IMR-90 (cell line): Measurements from ENCODE around the gene ATXN7L3. TPM values are rescaled to one million over a fixed set of nuclear protein-coding genes. Genes with fewer than 3 reads are reported as not detected.

Experiments
- ATAC-seq: fragments of 200-7000 bp; cut with Tn5 transposase; 2 replicates; pipeline ENCODE4 v1.9.1; 2020; ENCODE audit warnings: low read depth, mild to moderate bottlenecking, moderate library complexity
- BruUV-seq: library from RNA; stranded (reverse); fragments of 400-500 nt; replicated peaks from 2 replicates; lab custom pipeline; 2021; lab: Mats Ljungman, UMichigan
- CTCF ChIA-PET: fragments of 300-600 bp; formaldehyde crosslinking; extraction: SDS; loops from one replicate; lab custom pipeline; 2021; ENCODE audit warnings: antibody characterized with exemption; lab: Yijun Ruan, JAX
- POLR2A ChIA-PET: fragments of 300-600 bp; sonication (Branson Sonifier 250); formaldehyde crosslinking; loops from one replicate; lab custom pipeline; 2022; ENCODE audit warnings: antibody characterized with exemption; ENCODE audit not compliant: unreplicated experiment; lab: Charles Lee
- DNase-seq: peaks from one replicate; pipeline ENCODE4 v3.0.0; 2013
- H2AFZ ChIP-seq: replicated peaks from 2 replicates; pipeline ENCODE3; 2013; ENCODE audit warnings: low read length, mild to moderate bottlenecking; ENCODE audit not compliant: poor library complexity
- H2AK5ac ChIP-seq: 2 replicates; pipeline ENCODE4 v1.6.1; 2013; ENCODE audit warnings: low read depth, low read length, inconsistent platforms
- H2AK9ac ChIP-seq: replicated peaks from 2 replicates; pipeline ENCODE3; 2013; ENCODE audit warnings: mild to moderate bottlenecking, low read depth, low read length, moderate library complexity; ENCODE audit not compliant: poor library complexity
- H2BK120ac ChIP-seq: 2 replicates; pipeline ENCODE4 v1.6.1; 2013; ENCODE audit warnings: low read depth, low read length, inconsistent platforms
- H2BK15ac ChIP-seq: 3 replicates; pipeline ENCODE4 v1.6.1; 2013; ENCODE audit warnings: low read depth, low read length, inconsistent platforms
- H2BK20ac ChIP-seq: 2 replicates; pipeline ENCODE4 v1.6.1; 2013; ENCODE audit warnings: low read depth, mild to moderate bottlenecking, inconsistent platforms, low read length, moderate library complexity
- H2BK5ac ChIP-seq: 2 replicates; pipeline ENCODE4 v1.6.1; 2013; ENCODE audit warnings: mild to moderate bottlenecking, low read depth, low read length, inconsistent platforms; ENCODE audit not compliant: poor library complexity, severe bottlenecking
- H3K14ac ChIP-seq: replicated peaks from 2 replicates; pipeline ENCODE4 v1.6.1; 2013; ENCODE audit warnings: low read depth, low read length, inconsistent platforms
- H3K18ac ChIP-seq: 2 replicates; pipeline ENCODE4 v1.6.1; 2013; ENCODE audit warnings: low read depth, low read length, control low read depth
- H3K23ac ChIP-seq: 2 replicates; pipeline ENCODE4 v1.6.1; 2013; ENCODE audit warnings: low read depth, low read length, inconsistent platforms
- H3K27ac ChIP-seq: 2 replicates; pipeline ENCODE4 v1.5.1; 2013; ENCODE audit warnings: mild to moderate bottlenecking, control low read depth, low read length; ENCODE audit not compliant: insufficient read depth
- H3K27me3 ChIP-seq: 2 replicates; pipeline ENCODE4 v1.6.1; 2013; ENCODE audit warnings: low read length; ENCODE audit not compliant: control insufficient read depth, insufficient read depth
- H3K36me3 ChIP-seq: 2 replicates; pipeline ENCODE4 v1.6.1; 2013; ENCODE audit warnings: low read length, mixed read lengths; ENCODE audit not compliant: control insufficient read depth, insufficient read depth
- H3K4ac ChIP-seq: 2 replicates; pipeline ENCODE4 v1.6.1; 2013; ENCODE audit warnings: low read depth, low read length, inconsistent platforms
- H3K4me1 ChIP-seq: 2 replicates; pipeline ENCODE4 v1.6.1; 2013; ENCODE audit warnings: low read length, mixed read lengths; ENCODE audit not compliant: control insufficient read depth, insufficient read depth
- H3K4me2 ChIP-seq: 2 replicates; pipeline ENCODE4 v1.6.1; 2013; ENCODE audit warnings: low read depth, mild to moderate bottlenecking, control low read depth, low read length, moderate library complexity
- H3K4me3 ChIP-seq: 2 replicates; pipeline ENCODE4 v1.5.1; 2013; ENCODE audit warnings: low read depth, mild to moderate bottlenecking, control low read depth, low read length, moderate library complexity; ENCODE audit not compliant: insufficient read depth
- H3K56ac ChIP-seq: 2 replicates; pipeline ENCODE4 v1.6.1; 2013; ENCODE audit warnings: low read length, inconsistent platforms; ENCODE audit not compliant: insufficient read depth; ENCODE audit errors: extremely low read depth
- H3K79me1 ChIP-seq, 2 experiments: 2 replicates each; pipeline ENCODE4 v1.6.1; 2013; ENCODE audit warnings: low read length in 2 of 2, inconsistent platforms in 1 of 2, low read depth in 1 of 2
- H3K9ac ChIP-seq: 2 replicates; pipeline ENCODE4 v1.6.1; 2013; ENCODE audit warnings: low read depth, low read length, control low read depth
- H3K9me1 ChIP-seq: 2 replicates; pipeline ENCODE4 v1.6.1; 2013; ENCODE audit warnings: low read length, inconsistent platforms; ENCODE audit not compliant: insufficient read depth
- H3K9me3 ChIP-seq: 2 replicates; pipeline ENCODE4 v1.6.1; 2013; ENCODE audit warnings: low read length; ENCODE audit not compliant: control insufficient read depth, insufficient read depth
- H4K20me1 ChIP-seq: 2 replicates; pipeline ENCODE4 v1.6.1; 2013; ENCODE audit warnings: low read length, inconsistent platforms; ENCODE audit not compliant: insufficient read depth
- H4K5ac ChIP-seq: 2 replicates; pipeline ENCODE4 v1.6.1; 2013; ENCODE audit warnings: mild to moderate bottlenecking, low read depth, low read length, control low read depth
- H4K8ac ChIP-seq, 2 experiments: 2 replicates each; pipeline ENCODE4 v1.6.1; 2013; ENCODE audit warnings: low read depth in 2 of 2, low read length in 2 of 2, control low read depth in 1 of 2, inconsistent platforms in 1 of 2
- H4K91ac ChIP-seq: 2 replicates; pipeline ENCODE4 v1.6.1; 2013; ENCODE audit warnings: low read depth, low read length, inconsistent platforms; ENCODE audit not compliant: insufficient read depth
- BHLHE40 ChIP-seq: fragments of 150-350 bp; IDR thresholded peaks from 2 replicates; pipeline ENCODE4 v1.6.1; 2016; ENCODE audit warnings: mild to moderate bottlenecking, low read depth, low read length
- CEBPB ChIP-seq: IDR thresholded peaks from 2 replicates; pipeline ENCODE4 v1.6.1; 2012; ENCODE audit warnings: low read depth, low read length, improper control_type of control experiment
- CHD1 ChIP-seq: IDR thresholded peaks from 2 replicates; pipeline ENCODE4 v1.6.1; 2012; ENCODE audit warnings: low read depth, low read length, improper control_type of control experiment
- FOS ChIP-seq: fragments of 150-350 bp; IDR thresholded peaks from 2 replicates; pipeline ENCODE4 v1.6.1; 2016; ENCODE audit warnings: low read depth, low read length
- MAFK ChIP-seq: IDR thresholded peaks from 2 replicates; pipeline ENCODE4 v1.6.1; 2012; ENCODE audit warnings: low read depth, low read length, improper control_type of control experiment
- MAZ ChIP-seq: IDR thresholded peaks from 2 replicates; pipeline ENCODE4 v1.6.1; 2012; ENCODE audit warnings: low read depth, mild to moderate bottlenecking, low read length, improper control_type of control experiment, moderate library complexity, borderline replicate concordance
- MXI1 ChIP-seq: IDR thresholded peaks from 2 replicates; pipeline ENCODE4 v1.6.1; 2012; ENCODE audit warnings: low read depth, mild to moderate bottlenecking, low read length, moderate library complexity, borderline replicate concordance
- NFE2L2 ChIP-seq: fragments of 150-350 bp; IDR thresholded peaks from 2 replicates; pipeline ENCODE4 v1.6.1; 2016; ENCODE audit warnings: low read depth, mild to moderate bottlenecking, low read length
- POLR2A ChIP-seq: IDR thresholded peaks from 2 replicates; pipeline ENCODE4 v1.6.1; 2012; ENCODE audit warnings: mild to moderate bottlenecking, low read depth, low read length
- RAD21 ChIP-seq: IDR thresholded peaks from 2 replicates; pipeline ENCODE4 v1.6.1; 2012; ENCODE audit warnings: low read length, improper control_type of control experiment
- RCOR1 ChIP-seq: IDR thresholded peaks from 2 replicates; pipeline ENCODE4 v1.6.1; 2012; ENCODE audit warnings: mild to moderate bottlenecking, low read length, improper control_type of control experiment; ENCODE audit not compliant: insufficient replicate concordance
- RFX5 ChIP-seq: IDR thresholded peaks from 2 replicates; pipeline ENCODE4 v1.8.0; 2012; ENCODE audit warnings: low read depth, mild to moderate bottlenecking, low read length, moderate library complexity
- SMC3 ChIP-seq: fragments of 150-350 bp; IDR thresholded peaks from 2 replicates; pipeline ENCODE4 v1.6.1; 2016; ENCODE audit warnings: low read depth, mild to moderate bottlenecking, antibody characterized with exemption, low read length, moderate library complexity
- WGBS, 2 experiments: methylation state at CpG; one replicate each; pipeline versions ENCODE4 v1.1.5 to v1.1.7; 2013; ENCODE audit warnings: missing lambda C conversion rate in 2 of 2; ENCODE audit not compliant: insufficient read length in 1 of 2; ENCODE audit errors: extremely low coverage in 2 of 2; 5-methylcytosine and 5-hydroxymethylcytosine counted together
- dilution Hi-C: fragments of 300-500 bp; cut with HindIII; formaldehyde crosslinking; loops from one replicate; pipeline ENCODE4 v1.14.3; 2018; ENCODE audit warnings: low sequenced_read_pairs; ENCODE audit not compliant: unreplicated experiment
- in situ Hi-C: fragments of 300-500 bp; cut with MboI; formaldehyde crosslinking; loops from 3 replicates; pipeline ENCODE4 v1.14.3; 2019; ENCODE audit warnings: low sequenced_read_pairs, inconsistent platforms, mixed read lengths
- intact Hi-C: fragments of 100-400 bp; cut with micrococcal nuclease; formaldehyde crosslinking; loops from 2 replicates; pipeline ENCODE4 v1.10.0; 2022
- polyA plus RNA-seq, 3 experiments: library from polyadenylated mRNA; depleted of rRNA; stranded (reverse); fragments of >200 nt; gene quantifications; 2 replicates each; pipeline ENCODE4 v1.2.3, GENCODE V29; 2012; ENCODE audit warnings: low replicate concordance in 1 of 3
- total RNA-seq: library from RNA; depleted of rRNA; stranded (reverse); fragments of >200 nt; gene quantifications from 2 replicates; pipeline ENCODE4 v1.2.3, GENCODE V29; 2012
- TF ChIP-seq, protein P1 (sequence below): conservative IDR thresholded peaks from 2 replicates; pipeline ENCODE4 v1.5.1; 2012; ENCODE audit warnings: mild to moderate bottlenecking, low read depth, low read length, improper control_type of control experiment
- TF ChIP-seq, protein P2 (sequence below): fragments of 150-350 bp; IDR thresholded peaks from 2 replicates; pipeline ENCODE4 v1.6.1; 2016; ENCODE audit warnings: low read depth, mild to moderate bottlenecking, low read length, moderate library complexity, borderline replicate concordance
- TF ChIP-seq, protein P3 (sequence below): fragments of 150-350 bp; IDR thresholded peaks from 2 replicates; pipeline ENCODE4 v1.6.1; 2017; ENCODE audit warnings: mild to moderate bottlenecking, antibody characterized with exemption, low read length, low read depth

Gene ATXN7L3
- total and polyA plus RNA-seq, 2 of the 4 experiments (the other 2 are of a cell fraction), result 17.2 to 40.9 TPM

DNA sequence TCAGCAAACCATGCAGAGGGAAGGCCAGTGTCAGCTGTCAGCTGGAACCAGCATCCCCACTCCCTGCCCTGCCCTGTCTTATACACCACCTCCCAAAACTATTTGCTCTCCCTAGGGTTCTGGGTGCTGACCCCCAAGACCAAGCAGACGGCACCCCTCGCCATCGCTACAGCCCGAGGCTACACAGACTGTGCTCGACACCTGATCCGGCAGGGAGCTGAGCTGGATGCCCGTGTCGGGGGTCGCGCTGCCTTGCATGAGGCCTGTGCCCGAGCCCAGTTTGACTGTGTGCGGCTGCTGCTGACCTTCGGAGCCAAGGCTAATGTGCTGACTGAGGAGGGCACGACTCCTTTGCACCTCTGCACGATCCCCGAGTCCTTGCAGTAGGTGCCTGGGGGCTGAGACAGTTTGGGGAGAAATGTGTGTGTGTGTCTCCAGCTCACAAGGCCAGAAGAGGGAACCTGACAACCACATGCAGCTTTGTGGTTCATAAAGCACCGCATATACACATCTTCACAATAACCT lies 27.7 kb downstream of the ATXN7L3 start:
- H2BK5ac ChIP-seq, result no peak overlapping the region
- H3K23ac ChIP-seq, result no peak overlapping the region
- H3K9me3 ChIP-seq, result no peaks in the 10 kb centered on the region
- TF ChIP-seq NFE2L2 (no peak), CHD1 (no peak), POLR2A (no peak), SMC3 (no peak), MXI1 (no peak), RFX5 (no peak), MAFK (no peak), RAD21 (no peak), MAZ (no peak), BHLHE40 (no peak), RCOR1 (no peak), CEBPB (no peak), FOS (no peak)
- TF ChIP-seq, protein P1, sequence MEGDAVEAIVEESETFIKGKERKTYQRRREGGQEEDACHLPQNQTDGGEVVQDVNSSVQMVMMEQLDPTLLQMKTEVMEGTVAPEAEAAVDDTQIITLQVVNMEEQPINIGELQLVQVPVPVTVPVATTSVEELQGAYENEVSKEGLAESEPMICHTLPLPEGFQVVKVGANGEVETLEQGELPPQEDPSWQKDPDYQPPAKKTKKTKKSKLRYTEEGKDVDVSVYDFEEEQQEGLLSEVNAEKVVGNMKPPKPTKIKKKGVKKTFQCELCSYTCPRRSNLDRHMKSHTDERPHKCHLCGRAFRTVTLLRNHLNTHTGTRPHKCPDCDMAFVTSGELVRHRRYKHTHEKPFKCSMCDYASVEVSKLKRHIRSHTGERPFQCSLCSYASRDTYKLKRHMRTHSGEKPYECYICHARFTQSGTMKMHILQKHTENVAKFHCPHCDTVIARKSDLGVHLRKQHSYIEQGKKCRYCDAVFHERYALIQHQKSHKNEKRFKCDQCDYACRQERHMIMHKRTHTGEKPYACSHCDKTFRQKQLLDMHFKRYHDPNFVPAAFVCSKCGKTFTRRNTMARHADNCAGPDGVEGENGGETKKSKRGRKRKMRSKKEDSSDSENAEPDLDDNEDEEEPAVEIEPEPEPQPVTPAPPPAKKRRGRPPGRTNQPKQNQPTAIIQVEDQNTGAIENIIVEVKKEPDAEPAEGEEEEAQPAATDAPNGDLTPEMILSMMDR, result no peak
- TF ChIP-seq, protein P2, sequence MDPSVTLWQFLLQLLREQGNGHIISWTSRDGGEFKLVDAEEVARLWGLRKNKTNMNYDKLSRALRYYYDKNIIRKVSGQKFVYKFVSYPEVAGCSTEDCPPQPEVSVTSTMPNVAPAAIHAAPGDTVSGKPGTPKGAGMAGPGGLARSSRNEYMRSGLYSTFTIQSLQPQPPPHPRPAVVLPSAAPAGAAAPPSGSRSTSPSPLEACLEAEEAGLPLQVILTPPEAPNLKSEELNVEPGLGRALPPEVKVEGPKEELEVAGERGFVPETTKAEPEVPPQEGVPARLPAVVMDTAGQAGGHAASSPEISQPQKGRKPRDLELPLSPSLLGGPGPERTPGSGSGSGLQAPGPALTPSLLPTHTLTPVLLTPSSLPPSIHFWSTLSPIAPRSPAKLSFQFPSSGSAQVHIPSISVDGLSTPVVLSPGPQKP, result no peak
- TF ChIP-seq, protein P3, sequence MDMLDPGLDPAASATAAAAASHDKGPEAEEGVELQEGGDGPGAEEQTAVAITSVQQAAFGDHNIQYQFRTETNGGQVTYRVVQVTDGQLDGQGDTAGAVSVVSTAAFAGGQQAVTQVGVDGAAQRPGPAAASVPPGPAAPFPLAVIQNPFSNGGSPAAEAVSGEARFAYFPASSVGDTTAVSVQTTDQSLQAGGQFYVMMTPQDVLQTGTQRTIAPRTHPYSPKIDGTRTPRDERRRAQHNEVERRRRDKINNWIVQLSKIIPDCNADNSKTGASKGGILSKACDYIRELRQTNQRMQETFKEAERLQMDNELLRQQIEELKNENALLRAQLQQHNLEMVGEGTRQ, result no peak
- H3K4me3 ChIP-seq, result no peak overlapping the region
- H4K5ac ChIP-seq, result no peak overlapping the region
- no peak overlapping the region for H3K4me2 ChIP-seq
- H3K18ac ChIP-seq, result no peak overlapping the region
- H2AK5ac ChIP-seq, result peak overlapping the region; percentile 4; the same call in 1 of the 2 replicates
- no peak overlapping the region for H2AFZ ChIP-seq
- no peak overlapping the region for H2BK120ac ChIP-seq
- H2BK15ac ChIP-seq, result no peak overlapping the region
- DNase-seq (no peak), ATAC-seq (no peak)
- in situ Hi-C loops, result no loop called here
- H3K14ac ChIP-seq, result no peak overlapping the region
- BruUV-seq, result no TSS peak
- intact Hi-C loops, result no loop called here
- H4K20me1 ChIP-seq, result no peaks in the 10 kb centered on the region
- H2BK20ac ChIP-seq, result no peak overlapping the region
- H3K9me1 ChIP-seq, result peaks cover 3% of the 10 kb centered on the region
- no peak overlapping the region for H3K9ac ChIP-seq
- H3K27ac ChIP-seq, result no peak overlapping the region
- CTCF ChIA-PET, result no interaction called here
- H3K56ac ChIP-seq, result no peak overlapping the region
- no peak overlapping the region for H4K91ac ChIP-seq
- POLR2A ChIA-PET, result no interaction called here
- 74% methylated on average over 6 of the region's 17 CpGs; no CpG with 5 or more reads in 1 of the 2 experiments for WGBS, 2 experiments
- H3K79me1 ChIP-seq, result peaks cover 0 to 5% of the 10 kb centered on the region in 2 experiments; a peak in 1 of 4 replicates
- H3K4ac ChIP-seq, result no peak overlapping the region
- peaks cover 11% of the 10 kb centered on the region for H3K4me1 ChIP-seq
- no peak overlapping the region for H2AK9ac ChIP-seq
- H4K8ac ChIP-seq, result no peak overlapping the region
- dilution Hi-C loops, result no loop called here
- no peaks in the 10 kb centered on the region for H3K27me3 ChIP-seq
- H3K36me3 ChIP-seq, result peaks cover 5% of the 10 kb centered on the region
